ENCODE measurements around the gene BMP6. TPM values are rescaled to one million over a fixed set of nuclear protein-coding genes. Genes with fewer than 3 reads are reported as not detected.

Gene BMP6
- total RNA-seq, 1 experiment from 2014 or later: 1.6 TPM

GRCh38 chr6:7677229-7677628 lies 48.7 kb upstream of the BMP6 start:
- H3K9ac ChIP-seq (ENCODE audit: low read length): no peak overlapping the region
- H3K79me2 ChIP-seq (ENCODE audit: insufficient read depth, low read length): no peaks in the 10 kb centered on the region
- no peaks in the 10 kb centered on the region for H3K9me3 ChIP-seq (ENCODE audit: control insufficient read depth in 1 of 2, insufficient read depth in 1 of 2, low read depth in 1 of 2, low read length in 2 of 2)
- ATAC-seq (no peak), DNase-seq (ENCODE audit: low read depth, low spot score) (no peak)
- peaks cover 9 to 14% of the 10 kb centered on the region in 2 experiments; a peak in 3 of 4 replicates for H3K4me1 ChIP-seq (ENCODE audit: control insufficient read depth in 1 of 2, insufficient read depth in 2 of 2, low read length in 2 of 2)
- no peaks in the 10 kb centered on the region for H3K27me3 ChIP-seq (ENCODE audit: insufficient read depth, low read length)
- intact Hi-C loops (cut with micrococcal nuclease): no loop called here
- no peak for TF ChIP-seq FOSL1 (IDR thresholded peaks at IDR 0.05; ENCODE audit: low read depth)
- no peak for TF ChIP-seq POLR2AphosphoS5 (IDR thresholded peaks at IDR 0.05; ENCODE audit: low read depth, low read length)
- TF ChIP-seq MAX (IDR thresholded peaks at IDR 0.05): no peak
- no peak for TF ChIP-seq CEBPB (IDR thresholded peaks at IDR 0.05; ENCODE audit: low read depth)
- TF ChIP-seq CTCF (IDR thresholded peaks at IDR 0.05 in 2 of 3, conservative IDR thresholded peaks at IDR 0.05 in 1 of 3; ENCODE audit: borderline replicate concordance in 1 of 3, insufficient read depth in 1 of 3, low read depth in 2 of 3, low read length in 2 of 3): no peak
- H3K36me3 ChIP-seq (ENCODE audit: control insufficient read depth in 1 of 2, insufficient read depth in 2 of 2, low read length in 2 of 2): no peaks in the 10 kb centered on the region
- ChIA-PET RAD21 (ENCODE audit: low non-redundant PET in 1 of 2, low total read pairs in 2 of 2, uncharacterized antibody in 2 of 2, unreplicated experiment in 2 of 2) (no interaction called here), CTCF (no interaction called here), POLR2A (no interaction called here)
- no peak overlapping the region for H3K4me2 ChIP-seq (ENCODE audit: low read length)
- no peak overlapping the region for H3K27ac ChIP-seq (ENCODE audit: low read depth, low read length)
- no peak overlapping the region for H3K4me3 ChIP-seq (replicated peaks in 1 of 2; ENCODE audit: low read depth in 1 of 2, low read length in 2 of 2)
- H3K9me2 ChIP-seq (ENCODE audit: insufficient read depth): no peaks in the 10 kb centered on the region
- BruUV-seq (replicated peaks): no TSS peak
- H4K20me1 ChIP-seq (ENCODE audit: insufficient read depth): no peaks in the 10 kb centered on the region
- H2AFZ ChIP-seq (ENCODE audit: low read depth, low read length, poor library complexity, severe bottlenecking): no peak overlapping the region

- Histone ChIP-seq H3K4me3 (replicated peaks in 1 of 2; ENCODE audit: low read depth in 1 of 2, low read length in 2 of 2) (no peak overlapping the region), H3K27ac (ENCODE audit: low read depth, low read length) (no peak overlapping the region), H3K27me3 (ENCODE audit: insufficient read depth, low read length) (no peaks in the 10 kb centered on the region), H4K20me1 (ENCODE audit: insufficient read depth) (no peaks in the 10 kb centered on the region), H3K79me2 (ENCODE audit: insufficient read depth, low read length) (no peaks in the 10 kb centered on the region), H2AFZ (ENCODE audit: low read depth, low read length, poor library complexity, severe bottlenecking) (no peak overlapping the region), H3K9ac (ENCODE audit: low read length) (no peak overlapping the region), H3K4me2 (ENCODE audit: low read length) (no peak overlapping the region), H3K9me2 (ENCODE audit: insufficient read depth) (no peaks in the 10 kb centered on the region), H3K36me3 (ENCODE audit: control insufficient read depth in 1 of 2, insufficient read depth in 2 of 2, low read length in 2 of 2) (no peaks in the 10 kb centered on the region), H3K4me1 (ENCODE audit: control insufficient read depth in 1 of 2, insufficient read depth in 2 of 2, low read length in 2 of 2) (no peaks in the 10 kb centered on the region), H3K9me3 (ENCODE audit: control insufficient read depth in 1 of 2, insufficient read depth in 1 of 2, low read depth in 1 of 2, low read length in 2 of 2) (no peaks in the 10 kb centered on the region)
- DNase-seq (ENCODE audit: low read depth, low spot score) (no peak), ATAC-seq (no peak)
- RAD21 ChIA-PET (ENCODE audit: low non-redundant PET in 1 of 2, low total read pairs in 2 of 2, uncharacterized antibody in 2 of 2, unreplicated experiment in 2 of 2): no interaction called here
- POLR2A ChIA-PET: no interaction called here
- intact Hi-C loops (cut with micrococcal nuclease): no loop called here
- TF ChIP-seq YY1 (IDR thresholded peaks at IDR 0.05; ENCODE audit: extremely low read depth, insufficient replicate concordance, low read depth, low read length) (no peak), CTCF (IDR thresholded peaks at IDR 0.05 in 2 of 3, conservative IDR thresholded peaks at IDR 0.05 in 1 of 3; ENCODE audit: borderline replicate concordance in 1 of 3, insufficient read depth in 1 of 3, low read depth in 2 of 3, low read length in 2 of 3) (no peak), ELF1 (IDR thresholded peaks at IDR 0.05; ENCODE audit: borderline replicate concordance, low read depth) (no peak), ZNF274 (IDR thresholded peaks at IDR 0.05; ENCODE audit: low read depth, low read length) (no peak), POLR2A (IDR thresholded peaks at IDR 0.05; ENCODE audit: borderline replicate concordance, extremely low read depth, insufficient read depth, insufficient read length) (no peak), JUND (IDR thresholded peaks at IDR 0.05) (no peak), ZFX (IDR thresholded peaks at IDR 0.05) (no peak), SRF (IDR thresholded peaks at IDR 0.05; ENCODE audit: low read depth) (no peak), MAX (IDR thresholded peaks at IDR 0.05) (no peak), TCF7L2 (IDR thresholded peaks at IDR 0.05; ENCODE audit: borderline replicate concordance, extremely low read depth, insufficient read depth, insufficient read length) (no peak), EZH2phosphoT487 (IDR thresholded peaks at IDR 0.05; ENCODE audit: borderline replicate concordance) (no peak), CBX3 (IDR thresholded peaks at IDR 0.05; ENCODE audit: low read depth) (no peak), RAD21 (IDR thresholded peaks at IDR 0.05; ENCODE audit: low read depth) (no peak)
- no TSS peak for BruUV-seq (replicated peaks)
- CTCF ChIA-PET: no interaction called here
Observed at GRCh38 chr6:7680393-7681075, 45.4 kb upstream of the BMP6 start.

All from HCT116 (cell line).